Ishikawa (cell line): ENCODE measurements around the gene DIAPH3.

ENCODE experiments used
- CEBPB ChIP-seq: IDR thresholded peaks from 2 replicates; pipeline ENCODE4 v1.6.1; 2012
- CREB1 ChIP-seq: IDR thresholded peaks from 2 replicates; pipeline ENCODE4 v1.6.1; 2012; ENCODE audit warnings: low read depth
- EGR1 ChIP-seq: IDR thresholded peaks from 2 replicates; pipeline ENCODE4 v1.6.1; 2012
- EP300 ChIP-seq: IDR thresholded peaks from 2 replicates; pipeline ENCODE4 v1.6.1; 2012; ENCODE audit warnings: borderline replicate concordance
- FOXM1 ChIP-seq: IDR thresholded peaks from 2 replicates; pipeline ENCODE4 v1.6.1; 2012; ENCODE audit warnings: low read depth, borderline replicate concordance
- MAX ChIP-seq: IDR thresholded peaks from 2 replicates; pipeline ENCODE4 v1.6.1; 2012
- NFIC ChIP-seq: IDR thresholded peaks from 2 replicates; pipeline ENCODE4 v1.6.1; 2012
- RAD21 ChIP-seq: IDR thresholded peaks from 2 replicates; pipeline ENCODE4 v1.6.1; 2012; ENCODE audit warnings: low read depth
- REST ChIP-seq: IDR thresholded peaks from 2 replicates; pipeline ENCODE4 v1.6.1; 2012; ENCODE audit warnings: low read depth, mild to moderate bottlenecking
- TAF1 ChIP-seq: IDR thresholded peaks from 2 replicates; pipeline ENCODE4 v1.6.1; 2012; ENCODE audit warnings: low read depth, mild to moderate bottlenecking
- TCF12 ChIP-seq: IDR thresholded peaks from 2 replicates; pipeline ENCODE4 v1.6.1; 2012; ENCODE audit warnings: low read depth
- TEAD4 ChIP-seq: IDR thresholded peaks from 2 replicates; pipeline ENCODE4 v1.6.1; 2012
- USF1 ChIP-seq: IDR thresholded peaks from 2 replicates; pipeline ENCODE4 v1.6.1; 2012
- YY1 ChIP-seq: IDR thresholded peaks from 2 replicates; pipeline ENCODE4 v1.6.1; 2012; ENCODE audit warnings: low read depth
- ZBTB7A ChIP-seq: IDR thresholded peaks from 2 replicates; pipeline ENCODE4 v1.6.1; 2012; ENCODE audit warnings: low read depth

Gene DIAPH3

GRCh38 chr13:60066226-60066625, 97.5 kb downstream of the DIAPH3 start:
- TF ChIP-seq RAD21 (no peak), ZBTB7A (no peak), TCF12 (no peak), MAX (no peak)

- TF ChIP-seq TCF12 (no peak), CREB1 (no peak), RAD21 (no peak), EP300 (no peak), USF1 (no peak), TEAD4 (no peak), EGR1 (no peak), YY1 (no peak), FOXM1 (no peak), TAF1 (no peak), REST (no peak), NFIC (no peak)
These were observed 101.2 kb downstream of the DIAPH3 start for GRCh38 chr13:60062502-60062901.

GRCh38 chr13:60061737-60062136, 102.0 kb downstream of the DIAPH3 start:
- TF ChIP-seq TAF1 (no peak), USF1 (no peak), ZBTB7A (no peak), FOXM1 (no peak), CREB1 (no peak), TCF12 (no peak), RAD21 (no peak), EGR1 (no peak), NFIC (no peak), EP300 (no peak), CEBPB (no peak), REST (no peak), MAX (no peak), TEAD4 (no peak), YY1 (no peak)

- TF ChIP-seq YY1 (no peak), REST (no peak)
These were observed 111.9 kb downstream of the DIAPH3 start for GRCh38 chr13:60051754-60052285.

- TF ChIP-seq ZBTB7A (no peak), REST (no peak), FOXM1 (no peak), TEAD4 (peak; percentile 55), TAF1 (no peak), NFIC (0 out of 2 replicates have a peak, but pooled peaks have one; percentile 33), CEBPB (peak; percentile 33; the same call in 1 of the 2 replicates), TCF12 (no peak), EGR1 (no peak), MAX (no peak), EP300 (no peak), YY1 (no peak), CREB1 (no peak), RAD21 (no peak), USF1 (no peak)
These were observed 115.8 kb downstream of the DIAPH3 start for GRCh38 chr13:60047918-60048317.
